MM.1S (cell line): ENCODE results near the gene PTPRG.

Source experiments
- EZH2 ChIP-seq: fragments of 300-600 bp; sonication (generic); optimal IDR thresholded peaks from 2 replicates; pipeline ENCODE3; 2017; ENCODE audit warnings: low read depth, mild to moderate bottlenecking, antibody characterized with exemption, low read length, mixed read lengths
- EZH2phosphoT487 ChIP-seq: fragments of 300-600 bp; sonication (generic); IDR thresholded peaks from 2 replicates; pipeline ENCODE4 v1.6.1; 2018; ENCODE audit warnings: antibody characterized with exemption, low read length
- TF ChIP-seq, protein P1 (sequence below): fragments of 300-600 bp; sonication (generic); IDR thresholded peaks from 2 replicates; pipeline ENCODE4 v1.5.1; 2016; ENCODE audit warnings: antibody characterized with exemption, low read length, mixed read lengths

DNA sequence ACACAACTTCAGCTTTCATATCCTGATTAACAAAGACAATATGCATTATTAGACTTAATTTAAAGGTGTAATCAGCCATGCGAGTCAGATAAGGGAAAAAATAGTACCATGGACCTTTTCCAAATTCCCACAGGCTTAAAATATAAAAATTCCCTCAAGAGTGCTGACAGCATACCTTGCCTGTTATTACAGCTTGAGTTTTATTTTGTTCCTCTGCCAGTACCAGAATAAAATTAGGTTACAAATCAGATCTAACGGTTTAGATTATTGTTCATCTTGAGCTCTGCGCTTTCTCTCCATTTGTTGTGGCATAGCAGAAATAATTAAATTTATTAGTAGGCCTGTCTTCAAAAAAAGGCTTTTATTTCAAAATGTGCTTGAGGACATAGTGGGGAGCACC, 250.3 kb downstream of the PTPRG start:
- TF ChIP-seq, protein P1, sequence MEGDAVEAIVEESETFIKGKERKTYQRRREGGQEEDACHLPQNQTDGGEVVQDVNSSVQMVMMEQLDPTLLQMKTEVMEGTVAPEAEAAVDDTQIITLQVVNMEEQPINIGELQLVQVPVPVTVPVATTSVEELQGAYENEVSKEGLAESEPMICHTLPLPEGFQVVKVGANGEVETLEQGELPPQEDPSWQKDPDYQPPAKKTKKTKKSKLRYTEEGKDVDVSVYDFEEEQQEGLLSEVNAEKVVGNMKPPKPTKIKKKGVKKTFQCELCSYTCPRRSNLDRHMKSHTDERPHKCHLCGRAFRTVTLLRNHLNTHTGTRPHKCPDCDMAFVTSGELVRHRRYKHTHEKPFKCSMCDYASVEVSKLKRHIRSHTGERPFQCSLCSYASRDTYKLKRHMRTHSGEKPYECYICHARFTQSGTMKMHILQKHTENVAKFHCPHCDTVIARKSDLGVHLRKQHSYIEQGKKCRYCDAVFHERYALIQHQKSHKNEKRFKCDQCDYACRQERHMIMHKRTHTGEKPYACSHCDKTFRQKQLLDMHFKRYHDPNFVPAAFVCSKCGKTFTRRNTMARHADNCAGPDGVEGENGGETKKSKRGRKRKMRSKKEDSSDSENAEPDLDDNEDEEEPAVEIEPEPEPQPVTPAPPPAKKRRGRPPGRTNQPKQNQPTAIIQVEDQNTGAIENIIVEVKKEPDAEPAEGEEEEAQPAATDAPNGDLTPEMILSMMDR, result no peak
- TF ChIP-seq EZH2 (no peak), EZH2phosphoT487 (no peak)
